Measurements from ENCODE around the gene CNOT6.
"Not testable (repeated sequence)": the region's sequence is repeated elsewhere in the genome, so short reads cannot be mapped to it uniquely, and the experiment has no call there.

Gene CNOT6

GRCh38 chr5:180521101-180521500 lies 26.9 kb downstream of the CNOT6 start:
- no peak for DNase-seq

DNA sequence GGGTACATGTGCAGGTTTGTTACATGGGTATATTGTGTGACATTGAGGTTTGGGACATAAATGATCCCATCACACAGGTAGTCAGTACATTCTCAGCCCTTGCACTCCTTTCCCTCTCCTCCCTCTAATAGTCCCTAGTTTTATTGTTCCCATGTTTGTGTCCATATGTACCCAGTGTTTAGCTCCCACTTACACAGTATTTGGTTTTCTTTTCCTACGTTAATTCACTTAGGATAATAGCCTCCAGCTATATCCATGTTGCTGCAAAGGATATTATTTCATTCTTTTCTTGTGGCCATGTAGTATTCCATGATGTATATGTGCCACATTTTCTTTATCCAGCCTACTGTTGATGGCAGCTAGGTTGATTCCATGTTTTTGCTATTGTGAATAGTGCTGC lies 27.4 kb downstream of the CNOT6 start:
- DNase-seq: no peak

- peak; percentile 42 for DNase-seq
Measured at GRCh38 chr5:180522330-180522729, 28.2 kb downstream of the CNOT6 start.

- peak; percentile 73 for DNase-seq
Measured at GRCh38 chr5:180523629-180524466, 29.7 kb downstream of the CNOT6 start.

GRCh38 chr5:180525399-180525798 lies 31.2 kb downstream of the CNOT6 start:
- no peak for DNase-seq

DNA sequence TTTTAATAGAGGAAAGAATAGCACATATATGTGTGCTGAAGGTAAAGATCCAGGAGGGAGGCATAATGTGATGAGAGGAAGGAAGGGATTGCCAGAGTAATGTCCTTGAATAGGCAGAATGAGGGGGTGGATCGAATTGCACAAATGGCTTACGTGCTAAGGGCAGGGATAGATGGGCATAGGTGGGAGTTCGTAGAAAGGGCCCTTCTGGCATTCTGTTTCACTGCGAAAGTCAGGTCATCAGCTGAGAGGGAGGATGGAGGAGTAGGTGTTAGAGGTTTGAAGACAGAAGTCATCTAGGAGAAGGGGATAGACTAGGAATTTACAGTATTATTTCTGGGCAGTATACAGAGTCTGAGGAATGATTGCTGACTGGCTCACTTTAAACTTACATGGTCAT lies 32.1 kb downstream of the CNOT6 start:
- no peak for DNase-seq

- DNase-seq: no peak
Measured at GRCh38 chr5:180527659-180528058, 33.5 kb downstream of the CNOT6 start.

GRCh38 chr5:180531036-180531585 lies 36.9 kb downstream of the CNOT6 start:
- DNase-seq: not testable (repeated sequence)

- DNase-seq: no peak
Measured at GRCh38 chr5:180532268-180532667, 38.1 kb downstream of the CNOT6 start.

DNA sequence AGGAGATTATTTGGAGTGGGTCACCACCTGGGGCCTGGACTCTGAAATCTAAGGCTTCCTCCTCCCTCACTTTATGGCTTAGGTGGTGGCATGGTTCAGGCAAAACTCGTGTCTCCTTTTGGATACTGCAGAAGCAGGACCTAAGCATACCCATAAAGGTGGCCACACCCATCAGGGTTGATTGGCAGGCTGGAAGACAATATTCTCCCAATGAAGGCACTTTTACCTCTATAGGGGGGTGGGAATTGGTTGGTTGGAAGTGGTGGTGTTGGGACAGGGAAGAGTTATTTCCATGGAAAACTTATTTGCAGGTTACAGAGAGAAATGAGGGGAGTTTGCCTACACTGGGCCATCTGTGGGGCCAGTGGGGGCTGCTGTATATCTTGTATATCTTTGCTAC lies 39.7 kb downstream of the CNOT6 start:
- DNase-seq: no peak

- DNase-seq: peak; percentile 11
Measured at GRCh38 chr5:180535573-180535972, 41.4 kb downstream of the CNOT6 start.

DNA sequence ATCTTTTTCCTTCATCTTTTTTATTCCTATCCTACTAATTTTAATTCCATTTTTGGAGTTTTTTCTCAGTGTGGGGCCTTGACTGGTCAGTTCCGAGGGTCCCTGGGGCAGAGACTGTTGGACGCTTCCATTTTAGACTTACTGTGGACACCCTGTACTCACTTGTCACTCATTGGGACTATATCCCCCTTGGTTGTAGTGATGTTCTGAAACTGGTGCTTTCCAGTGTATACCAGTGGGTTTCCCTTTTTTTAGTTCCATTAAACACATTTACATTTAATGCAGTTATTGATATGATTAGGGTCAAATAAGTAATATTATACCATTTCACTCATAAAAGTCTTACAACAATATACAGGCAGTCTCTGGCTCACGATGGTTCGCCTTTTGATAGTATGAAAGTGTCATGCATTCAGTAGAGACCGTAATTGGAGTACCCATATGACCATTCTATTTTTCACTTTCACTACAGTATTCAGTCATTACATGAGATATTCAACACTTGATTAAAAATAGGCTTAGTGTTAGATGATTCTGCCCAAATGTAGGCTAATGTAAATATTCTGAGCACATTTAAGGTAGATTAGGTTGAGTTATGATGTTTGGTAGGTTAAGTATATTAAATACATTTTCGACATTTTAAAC lies 46.0 kb downstream of the CNOT6 start:
- no peak for DNase-seq

DNA sequence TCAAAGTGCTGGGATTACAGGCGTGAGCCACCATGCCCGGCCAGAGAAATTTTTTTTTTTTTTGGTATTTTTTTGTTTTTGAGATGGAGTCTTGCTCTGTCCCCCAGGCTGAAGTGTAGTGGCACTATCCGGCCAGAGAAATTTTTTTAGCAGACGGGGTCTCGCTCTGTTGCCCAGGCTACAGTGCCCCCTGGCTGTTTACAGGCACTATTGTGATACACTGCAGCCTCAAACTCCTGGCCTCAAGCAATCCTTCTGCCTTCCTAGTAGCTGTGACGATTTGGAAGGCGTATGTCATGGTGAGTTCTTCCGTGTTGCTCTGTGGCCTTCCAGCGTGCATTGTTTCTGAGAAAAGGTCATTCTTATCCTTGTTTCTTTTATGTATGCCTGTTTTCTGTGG lies 47.5 kb downstream of the CNOT6 start:
- DNase-seq: no peak

DNA sequence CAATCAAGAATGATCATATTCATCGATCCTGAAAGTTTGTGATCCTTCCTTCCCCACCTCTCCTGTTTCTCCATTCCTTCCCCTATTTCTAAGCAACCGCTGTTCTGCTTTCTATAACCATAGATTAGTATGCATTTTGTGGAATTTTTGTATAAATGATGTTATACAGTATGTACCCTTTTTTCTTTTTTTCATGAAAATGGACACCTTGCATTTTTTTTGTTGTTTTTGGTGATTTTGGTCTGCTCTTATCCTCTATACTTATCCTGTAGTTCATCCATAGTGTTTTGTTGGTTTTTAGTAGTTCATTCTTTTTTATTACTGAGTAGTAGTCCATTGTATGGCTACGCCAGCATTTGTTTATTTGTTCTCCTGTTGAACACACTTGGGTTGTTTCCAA lies 51.1 kb downstream of the CNOT6 start:
- no peak for DNase-seq

- no peak for DNase-seq
Measured at GRCh38 chr5:180548563-180548962, 54.4 kb downstream of the CNOT6 start.

GRCh38 chr5:180553530-180553929 lies 59.4 kb downstream of the CNOT6 start:
- no peak for DNase-seq

DNA sequence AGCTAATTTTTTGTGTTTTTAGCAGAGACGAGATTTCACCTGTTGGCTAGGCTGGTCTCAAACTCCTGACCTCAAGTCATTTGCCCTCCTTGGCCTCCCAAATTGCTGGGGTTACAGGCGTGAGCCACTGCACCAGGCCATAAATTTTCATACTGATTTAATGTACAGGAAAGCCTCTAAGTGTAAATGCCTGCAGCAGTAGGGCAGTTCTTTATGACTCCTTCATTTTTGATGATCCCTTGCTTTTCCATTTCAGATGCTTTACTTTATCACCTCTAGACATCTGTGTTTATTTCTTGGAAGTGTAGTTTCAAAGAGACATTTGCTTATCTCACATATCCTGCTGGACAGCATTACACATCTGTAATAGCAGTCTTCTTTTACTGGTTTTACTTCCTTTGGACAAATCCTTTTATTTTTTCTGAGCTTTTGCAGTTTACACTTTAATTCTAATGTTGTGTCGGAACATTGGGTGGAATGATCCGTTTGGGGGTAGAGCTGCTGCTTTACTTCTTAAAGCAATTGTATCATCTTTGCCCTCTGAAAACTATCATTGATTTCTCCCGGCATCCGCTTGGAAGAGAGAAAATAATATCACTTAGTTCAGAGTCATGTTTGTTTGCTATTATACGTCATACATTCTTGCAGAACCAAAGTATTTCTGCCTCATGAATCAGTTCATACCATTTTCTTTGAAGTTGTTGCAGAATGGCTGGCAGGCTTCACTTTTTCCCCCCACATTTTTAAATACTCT lies 61.2 kb downstream of the CNOT6 start:
- no peak for DNase-seq

DNA sequence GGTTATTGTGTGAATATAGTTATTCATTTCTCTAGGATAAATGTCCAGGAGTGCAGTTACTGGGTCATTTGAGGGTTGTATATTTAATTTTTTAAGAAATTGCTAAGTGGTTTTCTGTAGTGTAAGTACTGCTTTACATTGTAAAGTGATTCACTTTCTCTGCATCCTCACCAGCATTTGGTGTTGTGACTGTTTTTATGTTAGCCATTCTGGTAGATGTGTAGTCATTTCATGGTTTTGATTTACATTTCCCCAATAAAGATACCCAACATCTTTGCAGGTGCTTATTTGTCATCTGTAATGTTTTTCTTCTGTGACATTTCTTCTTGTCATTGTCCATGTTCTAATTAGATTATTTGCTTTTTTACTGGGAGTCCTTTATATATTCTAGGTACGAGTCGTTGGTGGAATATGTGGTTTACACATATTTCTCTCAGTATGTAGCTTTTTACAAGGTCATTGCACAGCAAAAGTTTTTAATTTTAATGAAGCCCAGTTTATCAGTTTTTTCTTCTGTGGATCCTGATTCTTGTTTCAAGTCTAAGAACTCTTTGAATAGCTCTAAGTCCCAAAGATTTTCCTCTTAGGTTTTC lies 63.1 kb downstream of the CNOT6 start:
- peak; percentile 24 for DNase-seq

DNA sequence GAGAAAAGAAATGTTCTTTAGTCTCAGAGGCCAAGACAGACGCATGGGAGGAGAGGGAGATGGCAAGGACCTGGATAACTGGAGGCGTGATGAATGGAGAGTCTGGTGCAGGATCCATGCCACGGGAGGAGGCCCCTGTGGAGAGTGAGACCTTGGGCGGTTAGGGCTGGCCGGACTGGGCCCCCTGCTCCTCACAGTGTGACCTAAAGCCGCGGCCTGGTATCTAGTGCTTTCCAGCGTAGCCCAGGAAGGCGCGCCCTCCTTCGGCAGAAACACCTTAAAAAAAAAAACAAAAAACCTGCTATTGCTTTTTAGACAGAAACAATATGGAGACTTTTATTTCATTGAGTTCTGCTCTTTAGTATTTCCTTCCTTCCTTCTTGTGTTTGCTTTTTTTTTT lies 64.1 kb downstream of the CNOT6 start:
- no peak for DNase-seq

DNA sequence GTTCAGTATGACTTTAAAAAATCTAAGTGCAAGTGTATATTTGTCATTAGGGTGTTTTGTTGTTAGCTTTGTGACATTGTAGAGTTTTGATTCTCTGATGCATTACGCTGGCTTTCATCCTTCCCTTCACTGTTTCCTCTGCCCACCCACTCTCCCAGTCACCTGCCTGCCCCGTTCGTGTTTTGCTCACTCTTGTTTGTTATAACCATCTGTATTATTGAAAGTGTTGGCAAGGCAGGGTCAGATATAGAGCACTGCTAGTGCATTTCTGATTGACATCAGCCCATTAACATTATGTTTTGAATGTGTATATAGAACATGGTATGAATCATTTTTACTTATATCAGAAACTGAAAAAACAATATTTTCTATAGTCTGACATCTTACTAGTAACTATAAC lies 69.8 kb downstream of the CNOT6 start:
- DNase-seq: no peak

DNA sequence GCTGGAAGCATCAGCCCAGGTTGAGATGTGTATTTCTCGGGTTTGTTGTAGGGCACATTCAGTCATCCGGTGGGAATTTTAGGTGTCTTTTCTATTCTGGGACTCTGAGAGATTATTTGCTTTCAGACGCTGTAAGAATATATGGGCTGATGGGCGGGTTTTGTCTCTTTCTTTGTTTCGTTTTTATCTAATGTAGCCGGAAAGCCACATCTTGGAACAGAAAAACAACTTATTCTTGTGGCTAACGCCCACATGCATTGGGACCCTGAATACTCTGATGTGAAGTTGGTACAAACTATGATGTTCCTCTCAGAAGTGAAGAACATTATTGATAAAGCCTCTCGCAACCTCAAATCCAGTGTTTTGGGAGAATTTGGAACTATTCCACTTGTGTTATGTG lies 74.7 kb downstream of the CNOT6 start:
- DNase-seq: no peak

DNA sequence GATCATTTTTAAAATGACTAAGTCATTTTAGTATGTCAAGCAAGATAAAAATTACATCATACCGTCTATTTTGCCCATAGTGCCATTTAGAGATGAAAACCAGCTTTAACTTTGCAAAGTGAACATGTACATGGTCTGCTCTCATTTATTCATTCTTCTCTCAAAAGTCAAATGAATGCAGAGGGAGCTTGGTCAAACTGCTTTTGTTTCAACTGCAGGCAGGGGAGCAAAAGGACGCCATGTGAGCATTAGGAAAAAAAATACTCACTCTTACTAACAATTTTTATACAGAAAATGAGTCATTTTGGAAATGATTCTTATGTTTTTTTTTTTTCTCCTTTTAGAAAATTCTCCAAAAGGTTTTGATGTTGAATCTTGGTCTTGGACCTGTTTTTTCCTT lies 81.4 kb downstream of the CNOT6 start:
- no peak for DNase-seq

- no peak for DNase-seq
Measured at GRCh38 chr5:180580681-180581080, 86.5 kb downstream of the CNOT6 start.

Data from fibroblast of skin of scalp (primary cell).